PC-9 (cell line): ENCODE measurements around the gene RUNX2. TPM values are rescaled to one million over a fixed set of nuclear protein-coding genes. Genes with fewer than 3 reads are reported as not detected.

ENCODE experiments used
- BruUV-seq: library from RNA; stranded (reverse); fragments of 400-500 nt; replicated peaks from 2 replicates; lab custom pipeline; 2021; lab: Mats Ljungman, UMichigan
- CTCF ChIA-PET: fragments of 300-600 bp; sonication (Branson Sonifier 250); formaldehyde crosslinking; loops from one replicate; lab custom pipeline; 2022; ENCODE audit warnings: antibody characterized with exemption; lab: Charles Lee
- POLR2A ChIA-PET: fragments of 300-600 bp; sonication (Branson Sonifier 250); formaldehyde crosslinking; loops from one replicate; lab custom pipeline; 2022; ENCODE audit warnings: antibody characterized with exemption; ENCODE audit not compliant: unreplicated experiment; lab: Charles Lee
- DNase-seq, 2 experiments: peaks; one replicate each; pipeline versions ENCODE4 v3.0.0 to v3.0.0-alpha.2; 2015 to 2022; ENCODE audit warnings: mixed read lengths in 1 of 2
- H2AFZ ChIP-seq: fragments of 200-600 bp; sonication (generic); 2 replicates; pipeline ENCODE4 v1.8.1; 2017; ENCODE audit warnings: antibody characterized with exemption
- H3F3A ChIP-seq: fragments of 200-600 bp; sonication (generic); 2 replicates; pipeline ENCODE4 v1.8.1; 2017; ENCODE audit warnings: antibody characterized with exemption, mild to moderate bottlenecking, low read depth; ENCODE audit not compliant: insufficient read depth
- H3K27ac ChIP-seq: fragments of 200-600 bp; sonication (generic); 2 replicates; pipeline ENCODE4 v1.6.1; 2016; ENCODE audit warnings: mixed run types
- H3K27me3 ChIP-seq: fragments of 200-600 bp; sonication (generic); 2 replicates; pipeline ENCODE4 v1.6.1; 2016; ENCODE audit warnings: low read depth, mixed run types; ENCODE audit not compliant: insufficient read depth
- H3K36me3 ChIP-seq: fragments of 200-600 bp; sonication (generic); 2 replicates; pipeline ENCODE4 v1.6.1; 2016; ENCODE audit warnings: low read depth, mixed run types
- H3K4me1 ChIP-seq: fragments of 200-600 bp; sonication (generic); replicated peaks from 2 replicates; pipeline ENCODE4 v1.6.1; 2016; ENCODE audit warnings: mixed run types; ENCODE audit not compliant: insufficient read depth
- H3K4me2 ChIP-seq: fragments of 200-600 bp; sonication (generic); 2 replicates; pipeline ENCODE4 v1.6.1; 2017; ENCODE audit warnings: mixed run types
- H3K4me3 ChIP-seq: fragments of 200-600 bp; sonication (generic); 2 replicates; pipeline ENCODE4 v1.6.1; 2016; ENCODE audit warnings: mixed run types
- H3K79me2 ChIP-seq: fragments of 200-600 bp; sonication (generic); 2 replicates; pipeline ENCODE4 v1.6.1; 2017; ENCODE audit warnings: low read depth, mixed run types
- H3K9me2 ChIP-seq: fragments of 200-600 bp; sonication (generic); 2 replicates; pipeline ENCODE4 v1.8.1; 2017; ENCODE audit warnings: mild to moderate bottlenecking; ENCODE audit not compliant: insufficient read depth
- H3K9me3 ChIP-seq: fragments of 200-600 bp; sonication (generic); 2 replicates; pipeline ENCODE4 v1.8.1; 2016; ENCODE audit warnings: low read depth; ENCODE audit not compliant: insufficient read depth
- H4K20me1 ChIP-seq: fragments of 200-600 bp; sonication (generic); 2 replicates; pipeline ENCODE4 v1.8.1; 2017; ENCODE audit not compliant: insufficient read depth
- CTCF ChIP-seq: fragments of 200-600 bp; sonication (generic); conservative IDR thresholded peaks from 2 replicates; pipeline ENCODE4 v1.6.1; 2017; ENCODE audit warnings: mixed run types, antibody characterized with exemption, mild to moderate bottlenecking, moderate library complexity
- EZH2 ChIP-seq: fragments of 200-600 bp; sonication (generic); IDR thresholded peaks from 2 replicates; pipeline ENCODE4 v1.8.0; 2017; ENCODE audit warnings: antibody characterized with exemption, low read depth
- intact Hi-C: fragments of 100-400 bp; cut with micrococcal nuclease; formaldehyde crosslinking; loops from one replicate; pipeline ENCODE4 v1.10.0; 2022; ENCODE audit not compliant: unreplicated experiment
- total RNA-seq: library from RNA; stranded (reverse); gene quantifications from 2 replicates; pipeline ENCODE4 v1.2.3, GENCODE V29; 2021

The RUNX2 gene
- total RNA-seq, 1 experiment from 2014 or later: 12.5 TPM

- Histone ChIP-seq H3K9me2 (no peaks in the 10 kb centered on the region), H3K27ac (no peak overlapping the region), H3K36me3 (no peaks in the 10 kb centered on the region), H3K27me3 (no peaks in the 10 kb centered on the region), H4K20me1 (no peaks in the 10 kb centered on the region), H3F3A (no peaks in the 10 kb centered on the region), H3K4me1 (no peaks in the 10 kb centered on the region), H3K4me3 (no peak overlapping the region), H3K4me2 (no peak overlapping the region), H2AFZ (no peak overlapping the region), H3K79me2 (no peaks in the 10 kb centered on the region), H3K9me3 (no peaks in the 10 kb centered on the region)
- TF ChIP-seq EZH2 (no peak), CTCF (no peak)
- ChIA-PET POLR2A (no interaction called here), CTCF (no interaction called here)
- intact Hi-C loops: no loop called here
- BruUV-seq: no TSS peak
- no peak for DNase-seq
These were observed 29.0 kb upstream of the RUNX2 start for GRCh38 chr6:45299096-45299581.

- H3K27me3 ChIP-seq: no peaks in the 10 kb centered on the region
- H3K4me2 ChIP-seq: no peak overlapping the region
- BruUV-seq: no TSS peak
- no peaks in the 10 kb centered on the region for H3K79me2 ChIP-seq
- no peaks in the 10 kb centered on the region for H3F3A ChIP-seq
- TF ChIP-seq CTCF (no peak), EZH2 (no peak)
- H3K9me3 ChIP-seq: no peaks in the 10 kb centered on the region
- DNase-seq: no peak
- POLR2A ChIA-PET: no interaction called here
- H2AFZ ChIP-seq: no peak overlapping the region
- H3K9me2 ChIP-seq: no peaks in the 10 kb centered on the region
- H4K20me1 ChIP-seq: no peaks in the 10 kb centered on the region
- intact Hi-C loops: no loop called here
- no peaks in the 10 kb centered on the region for H3K4me1 ChIP-seq
- H3K4me3 ChIP-seq: no peak overlapping the region
- H3K27ac ChIP-seq: no peak overlapping the region
- no peaks in the 10 kb centered on the region for H3K36me3 ChIP-seq
- CTCF ChIA-PET: no interaction called here
These were observed 27.4 kb upstream of the RUNX2 start for GRCh38 chr6:45300736-45301135.

GRCh38 chr6:45301348-45302142 is 26.6 kb upstream of the RUNX2 start:
- no TSS peak for BruUV-seq
- ChIA-PET CTCF (no interaction called here), POLR2A (no interaction called here)
- Histone ChIP-seq H3K79me2 (no peaks in the 10 kb centered on the region), H3K36me3 (no peaks in the 10 kb centered on the region), H3K27ac (no peak overlapping the region), H2AFZ (no peak overlapping the region), H3K9me2 (no peaks in the 10 kb centered on the region), H4K20me1 (no peaks in the 10 kb centered on the region), H3F3A (no peaks in the 10 kb centered on the region), H3K4me2 (no peak overlapping the region), H3K27me3 (no peaks in the 10 kb centered on the region), H3K4me3 (no peak overlapping the region), H3K9me3 (no peaks in the 10 kb centered on the region), H3K4me1 (no peaks in the 10 kb centered on the region)
- TF ChIP-seq CTCF (no peak), EZH2 (no peak)
- DNase-seq: no peak
- intact Hi-C loops: no loop called here
